Measurements from ENCODE around the gene FBXO24.

GRCh38 chr7:100574362-100575205, 11.5 kb upstream of the FBXO24 start:
- TF ChIP-seq CTCF (IDR thresholded peaks at IDR 0.05; ENCODE audit: insufficient read depth, low read depth, low read length) (no peak), EZH2 (IDR thresholded peaks at IDR 0.05; ENCODE audit: insufficient read depth, low read length) (no peak)
